ENCODE measurements around the gene EFNA5.

EFNA5 gene

DNA sequence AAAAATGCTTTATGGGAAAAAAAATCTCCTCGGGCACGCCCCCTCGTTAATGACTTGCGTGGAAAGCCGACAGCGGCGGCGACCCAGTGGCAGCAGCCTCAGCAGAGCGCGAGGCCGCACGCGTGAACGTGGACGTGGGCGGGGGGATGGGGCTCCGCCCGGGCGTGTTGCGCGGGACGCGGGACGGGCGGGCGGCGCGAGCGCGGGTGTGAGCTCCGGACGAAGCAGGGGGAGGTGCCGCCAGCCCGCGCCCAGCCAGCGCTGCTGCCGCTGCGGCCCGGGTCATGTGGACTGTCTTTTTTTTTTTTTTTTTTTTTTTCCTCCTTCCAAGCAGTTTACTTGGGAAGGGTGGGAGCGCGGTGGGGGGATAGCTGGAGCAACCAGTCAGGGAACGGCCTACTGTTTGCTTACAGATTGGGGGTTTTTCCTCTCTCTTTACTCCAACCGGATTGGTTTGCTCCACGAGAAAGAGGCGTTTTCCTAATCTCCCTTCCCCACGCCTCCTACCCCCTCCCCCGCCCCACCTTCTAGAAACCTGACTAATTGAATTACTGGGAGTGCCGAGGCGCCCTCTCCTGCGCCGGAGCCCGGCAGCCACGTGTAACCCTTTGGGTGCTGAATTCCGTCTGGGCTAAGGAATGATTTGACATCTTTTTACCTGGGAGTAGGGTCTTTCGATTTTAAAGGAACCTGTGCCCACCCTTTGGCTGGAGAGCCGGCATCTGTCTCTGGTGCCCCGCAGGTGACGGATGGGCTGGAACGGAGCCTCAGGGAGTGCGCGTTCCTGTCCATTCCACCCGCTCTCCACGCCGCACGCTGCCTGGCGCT lies 1.7 kb upstream of the EFNA5 start:
- H3K36me3 ChIP-seq (ENCODE audit: control insufficient read depth, low read depth, low read length), result no peaks in the 10 kb centered on the region
- H3K4me3 ChIP-seq (ENCODE audit: low read length), result peak overlapping the region; percentile 84
- no peak overlapping the region for H3K27ac ChIP-seq (ENCODE audit: low read length)
- H3K27me3 ChIP-seq (ENCODE audit: control insufficient read depth, insufficient read depth, low read length), result peaks cover 15% of the 10 kb centered on the region
- no peaks in the 10 kb centered on the region for H3K9me3 ChIP-seq (ENCODE audit: control insufficient read depth, low read depth, low read length)
- H3K9ac ChIP-seq (ENCODE audit: low read length), result peak overlapping the region; percentile 70
- H3K4me1 ChIP-seq (ENCODE audit: control insufficient read depth, low read depth, low read length), result peaks cover 21% of the 10 kb centered on the region

DNA sequence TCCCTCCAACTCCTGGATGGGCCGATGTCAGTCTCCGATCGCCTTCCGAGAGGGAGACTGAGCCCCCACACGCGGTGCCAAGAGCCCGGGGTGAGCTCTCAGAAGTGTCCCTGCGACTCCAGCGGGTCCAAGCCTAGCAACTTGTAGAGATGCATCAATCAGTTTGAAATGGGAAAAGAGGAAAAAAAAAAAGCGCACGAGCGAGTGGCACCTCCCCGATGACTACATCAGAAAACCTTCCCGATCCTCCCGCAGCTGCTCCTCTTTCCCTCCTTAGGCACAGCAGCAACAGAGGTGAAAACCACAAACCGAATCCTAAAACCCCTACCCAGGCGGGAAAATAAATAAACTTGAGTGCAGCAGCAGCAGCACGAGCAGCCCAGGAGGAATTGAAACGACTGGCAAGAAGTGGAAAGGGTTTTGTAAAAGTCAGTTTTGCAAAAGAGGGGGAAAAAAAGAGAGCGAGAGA lies 1.0 kb upstream of the EFNA5 start:
- H3K27ac ChIP-seq (ENCODE audit: low read length), result no peak overlapping the region
- peak overlapping the region; percentile 70 for H3K9ac ChIP-seq (ENCODE audit: low read length)
- no peaks in the 10 kb centered on the region for H3K36me3 ChIP-seq (ENCODE audit: control insufficient read depth, low read depth, low read length)
- H3K27me3 ChIP-seq (ENCODE audit: control insufficient read depth, insufficient read depth, low read length), result peaks cover 21% of the 10 kb centered on the region
- peak overlapping the region; percentile 84 for H3K4me3 ChIP-seq (ENCODE audit: low read length)
- peaks cover 21% of the 10 kb centered on the region for H3K4me1 ChIP-seq (ENCODE audit: control insufficient read depth, low read depth, low read length)
- no peaks in the 10 kb centered on the region for H3K9me3 ChIP-seq (ENCODE audit: control insufficient read depth, low read depth, low read length)

DNA sequence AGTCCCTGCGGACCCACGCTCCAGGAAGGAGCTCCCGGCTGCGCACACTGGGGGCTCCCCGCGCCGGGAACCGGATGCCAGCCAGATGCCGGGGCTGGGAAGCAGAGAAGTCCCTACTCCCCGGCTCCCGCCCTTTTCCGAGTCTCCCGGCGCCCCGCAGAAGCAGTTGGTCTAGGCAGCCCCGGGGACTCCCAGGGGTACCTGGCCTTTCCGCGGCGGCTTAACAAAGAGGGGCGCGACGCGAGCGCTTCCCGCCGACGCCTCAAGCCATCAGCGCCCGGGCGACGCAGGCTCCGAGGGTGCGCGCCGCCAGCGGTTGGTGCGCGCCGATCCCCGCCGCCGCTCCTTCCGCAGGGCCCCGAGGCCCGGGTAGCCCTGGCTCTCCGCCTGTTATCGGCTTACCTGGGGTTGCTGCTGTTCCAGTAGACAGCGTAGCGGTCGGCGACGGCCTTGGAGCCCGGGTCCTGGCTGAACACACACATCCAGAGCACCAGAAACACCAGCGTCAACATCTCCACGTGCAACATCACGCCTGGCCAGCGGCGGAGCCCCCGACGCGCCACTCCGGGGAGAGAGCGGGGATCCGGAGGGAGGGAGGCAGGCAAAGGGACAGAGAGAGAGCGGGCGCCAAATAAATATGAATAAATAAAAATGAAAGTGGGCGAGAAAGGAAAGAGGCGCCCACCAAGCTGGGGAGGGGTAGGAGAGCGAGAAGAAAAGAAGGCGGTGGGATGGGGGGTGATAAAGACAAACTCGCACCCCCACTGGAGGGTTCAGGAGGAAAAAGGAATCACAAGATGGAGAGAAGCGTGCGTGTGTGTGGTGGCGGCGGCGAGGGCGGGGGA lies 428 bp downstream of the EFNA5 start:
- H3K4me1 ChIP-seq (ENCODE audit: control insufficient read depth, low read depth, low read length), result peaks cover 14% of the 10 kb centered on the region
- peaks cover 23% of the 10 kb centered on the region for H3K27me3 ChIP-seq (ENCODE audit: control insufficient read depth, insufficient read depth, low read length)
- no peaks in the 10 kb centered on the region for H3K36me3 ChIP-seq (ENCODE audit: control insufficient read depth, low read depth, low read length)
- no peak overlapping the region for H3K27ac ChIP-seq (ENCODE audit: low read length)
- peak overlapping the region; percentile 84 for H3K4me3 ChIP-seq (ENCODE audit: low read length)
- peak overlapping the region; percentile 73 for H3K9ac ChIP-seq (ENCODE audit: low read length)
- no peaks in the 10 kb centered on the region for H3K9me3 ChIP-seq (ENCODE audit: control insufficient read depth, low read depth, low read length)

DNA sequence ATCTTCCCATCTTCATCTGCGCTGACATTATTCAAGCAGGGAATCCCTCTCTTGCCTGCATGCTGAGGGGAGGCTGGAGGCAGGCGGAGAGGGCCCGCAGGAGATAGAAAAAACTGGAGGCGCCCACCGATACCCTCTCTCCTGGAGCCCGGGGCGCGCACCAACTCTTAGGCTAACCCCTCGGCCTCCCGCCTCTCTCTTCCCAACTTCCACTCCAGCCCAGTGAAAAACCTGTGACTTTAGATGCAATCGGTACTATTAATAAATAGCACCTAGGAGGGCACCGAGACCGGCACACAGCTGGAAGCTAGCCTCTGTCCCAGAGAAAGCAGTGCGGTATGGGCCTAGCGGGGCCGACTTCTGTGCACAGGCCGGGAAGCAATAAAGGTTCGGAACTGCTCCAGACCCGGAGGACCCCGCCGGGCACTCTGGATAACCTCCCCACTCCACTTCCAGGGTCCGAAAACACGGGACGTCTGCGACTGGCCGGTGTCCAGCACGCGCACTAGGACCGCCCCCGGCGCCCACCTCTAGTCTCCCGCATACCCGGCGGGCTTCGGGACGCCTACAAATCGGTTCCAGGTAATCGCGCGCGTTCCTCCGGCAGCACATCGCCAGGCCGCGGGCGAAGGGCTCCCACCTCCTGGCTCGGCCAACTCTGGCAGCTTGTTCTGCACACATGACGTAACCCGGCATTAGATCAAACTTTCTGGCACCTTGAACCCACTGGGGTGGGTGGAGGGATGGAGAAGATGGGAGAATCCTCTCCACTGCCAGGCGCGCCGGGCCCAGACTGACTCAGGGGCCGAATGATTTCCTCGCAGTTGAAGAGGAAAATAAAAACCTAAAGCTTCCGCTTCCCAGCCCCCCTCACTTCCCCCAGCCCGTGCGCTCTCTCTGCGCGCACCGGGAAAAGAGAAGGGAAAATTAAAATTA lies 1.4 kb downstream of the EFNA5 start:
- Histone ChIP-seq H3K27ac (ENCODE audit: low read length) (no peak overlapping the region), H3K36me3 (ENCODE audit: control insufficient read depth, low read depth, low read length) (no peaks in the 10 kb centered on the region), H3K9me3 (ENCODE audit: control insufficient read depth, low read depth, low read length) (no peaks in the 10 kb centered on the region), H3K4me3 (ENCODE audit: low read length) (peak overlapping the region; percentile 84), H3K9ac (ENCODE audit: low read length) (peak overlapping the region; percentile 73), H3K4me1 (ENCODE audit: control insufficient read depth, low read depth, low read length) (peaks cover 19% of the 10 kb centered on the region), H3K27me3 (ENCODE audit: control insufficient read depth, insufficient read depth, low read length) (peaks cover 23% of the 10 kb centered on the region)

DNA sequence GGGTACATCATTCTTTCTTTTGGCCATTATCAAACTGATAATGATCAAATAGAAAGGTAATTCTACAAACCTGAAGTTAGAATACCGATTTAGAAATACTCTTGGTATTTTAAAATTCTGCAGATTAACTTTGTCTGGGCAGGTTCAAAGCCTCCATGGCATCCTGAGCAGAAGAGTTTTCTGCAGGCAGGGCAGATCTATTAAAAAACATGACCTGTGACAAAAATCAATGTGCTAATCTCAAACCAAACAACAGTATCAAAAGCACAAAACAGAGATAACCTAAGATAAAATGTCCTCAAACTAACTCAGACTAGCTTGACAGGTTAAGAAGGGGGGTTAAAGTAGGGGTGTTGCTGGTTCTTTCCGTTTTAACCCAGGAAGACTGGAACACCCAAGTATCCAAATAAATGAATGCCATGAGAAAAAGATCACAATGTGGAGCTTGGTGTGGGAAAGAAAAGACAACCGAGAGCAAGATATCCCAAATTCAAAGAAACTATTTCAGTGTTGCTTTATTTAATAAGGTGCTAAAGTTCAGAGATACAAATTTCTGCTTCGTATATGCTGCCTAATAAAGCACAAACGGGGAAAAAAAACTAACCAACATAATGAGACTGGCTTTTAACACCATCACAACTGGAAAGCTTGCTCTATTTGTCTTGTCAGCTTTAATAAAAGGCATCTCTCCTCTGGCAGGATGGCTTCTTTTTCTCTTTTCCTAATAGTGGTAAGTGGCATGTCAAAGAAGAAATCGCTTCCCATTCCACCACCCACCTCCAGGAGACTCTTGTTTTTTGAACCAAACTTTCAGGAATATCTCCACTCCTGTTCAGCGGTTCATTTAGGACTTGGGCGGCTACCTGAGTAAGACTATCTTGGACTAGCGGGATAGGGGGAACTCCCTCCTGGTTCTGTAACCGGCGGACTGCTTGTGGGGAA lies 2.3 kb downstream of the EFNA5 start:
- H3K9me3 ChIP-seq (ENCODE audit: control insufficient read depth, low read depth, low read length), result no peaks in the 10 kb centered on the region
- peak overlapping the region; percentile 73 for H3K9ac ChIP-seq (ENCODE audit: low read length)
- H3K4me3 ChIP-seq (ENCODE audit: low read length), result peak overlapping the region; percentile 84
- peaks cover 13% of the 10 kb centered on the region for H3K4me1 ChIP-seq (ENCODE audit: control insufficient read depth, low read depth, low read length)
- no peaks in the 10 kb centered on the region for H3K36me3 ChIP-seq (ENCODE audit: control insufficient read depth, low read depth, low read length)
- H3K27ac ChIP-seq (ENCODE audit: low read length), result no peak overlapping the region
- peaks cover 23% of the 10 kb centered on the region for H3K27me3 ChIP-seq (ENCODE audit: control insufficient read depth, insufficient read depth, low read length)

GRCh38 chr5:107666051-107666655 lies 4.6 kb downstream of the EFNA5 start:
- Histone ChIP-seq H3K27ac (ENCODE audit: low read length) (no peak overlapping the region), H3K36me3 (ENCODE audit: control insufficient read depth, low read depth, low read length) (no peaks in the 10 kb centered on the region), H3K9ac (ENCODE audit: low read length) (no peak overlapping the region), H3K4me1 (ENCODE audit: control insufficient read depth, low read depth, low read length) (peaks cover 15% of the 10 kb centered on the region), H3K9me3 (ENCODE audit: control insufficient read depth, low read depth, low read length) (no peaks in the 10 kb centered on the region), H3K4me3 (ENCODE audit: low read length) (no peak overlapping the region), H3K27me3 (ENCODE audit: control insufficient read depth, insufficient read depth, low read length) (peaks cover 23% of the 10 kb centered on the region)

- Histone ChIP-seq H3K36me3 (ENCODE audit: control insufficient read depth, low read depth, low read length) (no peaks in the 10 kb centered on the region), H3K9ac (ENCODE audit: low read length) (no peak overlapping the region), H3K27me3 (ENCODE audit: control insufficient read depth, insufficient read depth, low read length) (peaks cover 23% of the 10 kb centered on the region), H3K9me3 (ENCODE audit: control insufficient read depth, low read depth, low read length) (no peaks in the 10 kb centered on the region), H3K27ac (ENCODE audit: low read length) (no peak overlapping the region), H3K4me3 (ENCODE audit: low read length) (no peak overlapping the region), H3K4me1 (ENCODE audit: control insufficient read depth, low read depth, low read length) (peaks cover 16% of the 10 kb centered on the region)
Observed at GRCh38 chr5:107665036-107665570, 5.6 kb downstream of the EFNA5 start.

- no peaks in the 10 kb centered on the region for H3K9me3 ChIP-seq (ENCODE audit: control insufficient read depth, low read depth, low read length)
- H3K4me1 ChIP-seq (ENCODE audit: control insufficient read depth, low read depth, low read length), result peaks cover 16% of the 10 kb centered on the region
- H3K9ac ChIP-seq (ENCODE audit: low read length), result no peak overlapping the region
- no peak overlapping the region for H3K27ac ChIP-seq (ENCODE audit: low read length)
- H3K4me3 ChIP-seq (ENCODE audit: low read length), result no peak overlapping the region
- no peaks in the 10 kb centered on the region for H3K36me3 ChIP-seq (ENCODE audit: control insufficient read depth, low read depth, low read length)
- peaks cover 21% of the 10 kb centered on the region for H3K27me3 ChIP-seq (ENCODE audit: control insufficient read depth, insufficient read depth, low read length)
Observed at GRCh38 chr5:107663697-107664096, 7.0 kb downstream of the EFNA5 start.

DNA sequence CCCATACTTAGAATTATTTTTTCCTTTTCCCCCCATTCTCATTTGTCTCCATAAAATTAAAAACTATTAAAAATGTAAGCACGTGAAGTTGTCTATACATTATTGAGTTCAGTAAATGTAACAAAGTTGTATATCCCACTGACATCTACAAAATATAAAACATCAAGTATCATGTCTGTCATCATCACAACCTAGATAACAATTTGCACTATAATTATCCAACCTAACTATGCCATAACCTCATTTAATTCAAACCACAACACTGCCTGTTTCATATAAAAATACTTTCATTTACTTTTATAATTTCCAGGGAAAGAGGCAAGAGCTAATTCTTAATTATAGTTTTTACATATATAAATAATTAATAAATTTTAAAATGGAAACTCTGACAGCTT lies 9.1 kb downstream of the EFNA5 start:
- Histone ChIP-seq H3K9me3 (ENCODE audit: control insufficient read depth, low read depth, low read length) (no peaks in the 10 kb centered on the region), H3K27me3 (ENCODE audit: control insufficient read depth, insufficient read depth, low read length) (peaks cover under 1% of the 10 kb centered on the region), H3K4me1 (ENCODE audit: control insufficient read depth, low read depth, low read length) (peaks cover 9% of the 10 kb centered on the region), H3K27ac (ENCODE audit: low read length) (no peak overlapping the region), H3K4me3 (ENCODE audit: low read length) (no peak overlapping the region), H3K36me3 (ENCODE audit: control insufficient read depth, low read depth, low read length) (no peaks in the 10 kb centered on the region), H3K9ac (ENCODE audit: low read length) (no peak overlapping the region)
